ENCODE data around the gene ELAVL4. TPM values are rescaled to one million over a fixed set of nuclear protein-coding genes. Genes with fewer than 3 reads are reported as not detected.

Gene ELAVL4
- total RNA-seq, 1 experiment from 2014 or later = not detected

DNA sequence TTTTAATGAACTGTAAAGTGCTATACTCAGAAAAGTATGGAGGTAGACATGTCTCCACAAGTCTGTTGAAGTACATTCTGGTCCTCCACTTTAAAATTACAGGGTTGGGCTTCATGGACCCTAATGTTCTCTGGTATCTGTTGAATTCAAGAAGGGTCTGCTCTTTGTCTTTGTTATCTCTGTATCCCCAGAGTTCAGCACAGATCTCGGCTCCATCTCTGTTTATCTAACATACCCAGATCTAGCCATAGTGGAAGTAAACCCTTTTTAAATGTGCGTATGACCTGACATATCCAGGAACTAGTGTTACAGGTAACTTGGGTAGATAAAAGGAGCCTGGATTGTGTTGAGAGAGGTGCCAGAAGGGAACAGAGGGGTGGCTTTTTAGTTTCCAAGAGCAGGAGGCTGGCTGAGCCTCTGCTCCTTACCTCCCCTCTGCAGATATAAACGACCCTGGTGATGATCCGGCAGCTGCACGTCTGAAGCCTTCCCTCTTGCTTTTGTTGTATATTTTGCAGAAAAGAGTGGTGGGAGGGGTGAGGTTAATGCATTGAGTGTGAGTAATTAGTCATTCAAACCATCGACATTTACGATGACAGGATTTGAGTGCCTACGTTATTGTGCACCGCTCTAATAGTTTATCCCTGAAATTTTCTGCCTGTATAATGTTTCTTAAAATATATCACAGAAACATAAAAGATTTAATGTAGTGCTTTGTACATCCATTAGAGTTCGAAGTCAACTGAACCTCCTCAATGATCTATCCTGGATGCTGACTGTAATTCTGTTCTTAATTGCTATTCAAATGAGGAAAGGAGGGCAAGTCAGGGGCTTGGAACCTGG is 30.8 kb downstream of the ELAVL4 start:
- no peak overlapping the region for H2AFZ ChIP-seq (ENCODE audit: low read depth, low read length, poor library complexity, severe bottlenecking)
- CTCF ChIA-PET = no interaction called here

More for the DNA sequence above, 30.8 kb downstream of the ELAVL4 start:
- intact Hi-C loops (cut with micrococcal nuclease) = no loop called here
- no peak overlapping the region for H3K4me2 ChIP-seq (ENCODE audit: low read length)
- no peaks in the 10 kb centered on the region for H4K20me1 ChIP-seq (ENCODE audit: insufficient read depth)
- no peak for TF ChIP-seq CEBPB (IDR thresholded peaks at IDR 0.05; ENCODE audit: low read depth)
- no peak for TF ChIP-seq ZFX (IDR thresholded peaks at IDR 0.05)
- TF ChIP-seq FOSL1 (IDR thresholded peaks at IDR 0.05; ENCODE audit: low read depth) = no peak
- TF ChIP-seq ZNF274 (IDR thresholded peaks at IDR 0.05; ENCODE audit: low read depth, low read length) = no peak
- TF ChIP-seq, protein P1, sequence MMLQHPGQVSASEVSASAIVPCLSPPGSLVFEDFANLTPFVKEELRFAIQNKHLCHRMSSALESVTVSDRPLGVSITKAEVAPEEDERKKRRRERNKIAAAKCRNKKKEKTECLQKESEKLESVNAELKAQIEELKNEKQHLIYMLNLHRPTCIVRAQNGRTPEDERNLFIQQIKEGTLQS (IDR thresholded peaks at IDR 0.05) = no peak
- TF ChIP-seq CBX3 (IDR thresholded peaks at IDR 0.05; ENCODE audit: low read depth) = no peak
- TF ChIP-seq ELF1 (IDR thresholded peaks at IDR 0.05; ENCODE audit: borderline replicate concordance, low read depth) = no peak
- TF ChIP-seq, protein P2, sequence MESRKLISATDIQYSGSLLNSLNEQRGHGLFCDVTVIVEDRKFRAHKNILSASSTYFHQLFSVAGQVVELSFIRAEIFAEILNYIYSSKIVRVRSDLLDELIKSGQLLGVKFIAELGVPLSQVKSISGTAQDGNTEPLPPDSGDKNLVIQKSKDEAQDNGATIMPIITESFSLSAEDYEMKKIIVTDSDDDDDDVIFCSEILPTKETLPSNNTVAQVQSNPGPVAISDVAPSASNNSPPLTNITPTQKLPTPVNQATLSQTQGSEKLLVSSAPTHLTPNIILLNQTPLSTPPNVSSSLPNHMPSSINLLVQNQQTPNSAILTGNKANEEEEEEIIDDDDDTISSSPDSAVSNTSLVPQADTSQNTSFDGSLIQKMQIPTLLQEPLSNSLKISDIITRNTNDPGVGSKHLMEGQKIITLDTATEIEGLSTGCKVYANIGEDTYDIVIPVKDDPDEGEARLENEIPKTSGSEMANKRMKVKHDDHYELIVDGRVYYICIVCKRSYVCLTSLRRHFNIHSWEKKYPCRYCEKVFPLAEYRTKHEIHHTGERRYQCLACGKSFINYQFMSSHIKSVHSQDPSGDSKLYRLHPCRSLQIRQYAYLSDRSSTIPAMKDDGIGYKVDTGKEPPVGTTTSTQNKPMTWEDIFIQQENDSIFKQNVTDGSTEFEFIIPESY (IDR thresholded peaks at IDR 0.05; ENCODE audit: extremely low read depth, insufficient replicate concordance, low read length) = no peak
- TF ChIP-seq SIN3A (IDR thresholded peaks at IDR 0.05; ENCODE audit: low read depth) = no peak
- TF ChIP-seq JUND (IDR thresholded peaks at IDR 0.05) = no peak
- TF ChIP-seq, protein P3, sequence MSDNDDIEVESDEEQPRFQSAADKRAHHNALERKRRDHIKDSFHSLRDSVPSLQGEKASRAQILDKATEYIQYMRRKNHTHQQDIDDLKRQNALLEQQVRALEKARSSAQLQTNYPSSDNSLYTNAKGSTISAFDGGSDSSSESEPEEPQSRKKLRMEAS (IDR thresholded peaks at IDR 0.05) = no peak
- no peak for TF ChIP-seq TCF7L2 (IDR thresholded peaks at IDR 0.05; ENCODE audit: borderline replicate concordance, extremely low read depth, insufficient read depth, insufficient read length)
- TF ChIP-seq, protein P4, sequence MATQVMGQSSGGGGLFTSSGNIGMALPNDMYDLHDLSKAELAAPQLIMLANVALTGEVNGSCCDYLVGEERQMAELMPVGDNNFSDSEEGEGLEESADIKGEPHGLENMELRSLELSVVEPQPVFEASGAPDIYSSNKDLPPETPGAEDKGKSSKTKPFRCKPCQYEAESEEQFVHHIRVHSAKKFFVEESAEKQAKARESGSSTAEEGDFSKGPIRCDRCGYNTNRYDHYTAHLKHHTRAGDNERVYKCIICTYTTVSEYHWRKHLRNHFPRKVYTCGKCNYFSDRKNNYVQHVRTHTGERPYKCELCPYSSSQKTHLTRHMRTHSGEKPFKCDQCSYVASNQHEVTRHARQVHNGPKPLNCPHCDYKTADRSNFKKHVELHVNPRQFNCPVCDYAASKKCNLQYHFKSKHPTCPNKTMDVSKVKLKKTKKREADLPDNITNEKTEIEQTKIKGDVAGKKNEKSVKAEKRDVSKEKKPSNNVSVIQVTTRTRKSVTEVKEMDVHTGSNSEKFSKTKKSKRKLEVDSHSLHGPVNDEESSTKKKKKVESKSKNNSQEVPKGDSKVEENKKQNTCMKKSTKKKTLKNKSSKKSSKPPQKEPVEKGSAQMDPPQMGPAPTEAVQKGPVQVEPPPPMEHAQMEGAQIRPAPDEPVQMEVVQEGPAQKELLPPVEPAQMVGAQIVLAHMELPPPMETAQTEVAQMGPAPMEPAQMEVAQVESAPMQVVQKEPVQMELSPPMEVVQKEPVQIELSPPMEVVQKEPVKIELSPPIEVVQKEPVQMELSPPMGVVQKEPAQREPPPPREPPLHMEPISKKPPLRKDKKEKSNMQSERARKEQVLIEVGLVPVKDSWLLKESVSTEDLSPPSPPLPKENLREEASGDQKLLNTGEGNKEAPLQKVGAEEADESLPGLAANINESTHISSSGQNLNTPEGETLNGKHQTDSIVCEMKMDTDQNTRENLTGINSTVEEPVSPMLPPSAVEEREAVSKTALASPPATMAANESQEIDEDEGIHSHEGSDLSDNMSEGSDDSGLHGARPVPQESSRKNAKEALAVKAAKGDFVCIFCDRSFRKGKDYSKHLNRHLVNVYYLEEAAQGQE (IDR thresholded peaks at IDR 0.05; ENCODE audit: low read depth) = no peak
- TF ChIP-seq EZH2phosphoT487 (IDR thresholded peaks at IDR 0.05; ENCODE audit: borderline replicate concordance) = no peak
- TF ChIP-seq YY1 (IDR thresholded peaks at IDR 0.05; ENCODE audit: extremely low read depth, insufficient replicate concordance, low read depth, low read length) = no peak
- H3K36me3 ChIP-seq (ENCODE audit: control insufficient read depth in 1 of 2, insufficient read depth in 2 of 2, low read length in 2 of 2) = no peaks in the 10 kb centered on the region
- H3K9me2 ChIP-seq (ENCODE audit: insufficient read depth) = no peaks in the 10 kb centered on the region
- no TSS peak for BruUV-seq (replicated peaks)
- RAD21 ChIA-PET (ENCODE audit: low non-redundant PET in 1 of 2, low total read pairs in 2 of 2, uncharacterized antibody in 2 of 2, unreplicated experiment in 2 of 2) = no interaction called here
- no peak for ATAC-seq
- H3K9ac ChIP-seq (ENCODE audit: low read length) = no peak overlapping the region
- DNase-seq (ENCODE audit: low read depth, low spot score) = no peak
- no peaks in the 10 kb centered on the region for H3K79me2 ChIP-seq (ENCODE audit: insufficient read depth, low read length)
- peaks cover 21% of the 10 kb centered on the region for H3K27me3 ChIP-seq (ENCODE audit: insufficient read depth, low read length)
- POLR2A ChIA-PET = no interaction called here
- no peaks in the 10 kb centered on the region for H3K4me1 ChIP-seq (ENCODE audit: control insufficient read depth in 1 of 2, insufficient read depth in 2 of 2, low read length in 2 of 2)
- no peaks in the 10 kb centered on the region for H3K9me3 ChIP-seq (ENCODE audit: control insufficient read depth in 1 of 2, insufficient read depth in 1 of 2, low read depth in 1 of 2, low read length in 2 of 2)
- H3K27ac ChIP-seq (ENCODE audit: low read depth, low read length) = no peak overlapping the region
- no peak overlapping the region for H3K4me3 ChIP-seq (replicated peaks in 1 of 2; ENCODE audit: low read depth in 1 of 2, low read length in 2 of 2)

All from HCT116 (cell line).